Pancreas (tissue), 10 donors: ENCODE measurements around the gene DMRT3. TPM values are rescaled to one million over a fixed set of nuclear protein-coding genes. Genes with fewer than 3 reads are reported as not detected.

ENCODE experiments used
- ATAC-seq, 4 donors: fragments of 200-7000 bp; cut with Tn5 transposase; one replicate each; pipeline versions ENCODE4 v1.8.0 to v1.9.1; 2020; ENCODE audit warnings: mild to moderate bottlenecking in 4 of 4, moderate library complexity in 4 of 4
- DNase-seq, 6 donors: peaks; one replicate each; pipeline ENCODE4 v3.0.0-alpha.2; 2020
- FAIRE-seq: peaks from 2 replicates; lab custom pipeline; 2012; peaks lifted over from hg19 to GRCh38; lab: Jason Lieb, UNC
- H3K27ac ChIP-seq, 4 donors: fragments of 200-600 bp; sonication (generic); 1 replicate in 3 of 4; 2 replicates in 1 of 4; pipeline versions ENCODE4 v1.5.0 to v1.8.0; 2020
- H3K27me3 ChIP-seq, 4 donors: fragments of 200-600 bp; one replicate each; pipeline ENCODE4 v1.8.0; 2021
- H3K36me3 ChIP-seq, 3 donors: fragments of 200-600 bp; sonication (generic) in 1 of 3; one replicate each; pipeline versions ENCODE4 v1.5.0 to v1.8.0; 2020 to 2021
- H3K4me1 ChIP-seq, 3 donors: fragments of 200-600 bp; one replicate each; pipeline ENCODE4 v1.8.0; 2021
- H3K4me3 ChIP-seq, 4 donors: fragments of 200-600 bp; sonication (generic) in 2 of 4; one replicate each; pipeline versions ENCODE4 v1.5.0 to v1.8.0; 2020 to 2021
- H3K9me3 ChIP-seq, 4 donors: fragments of 200-600 bp; one replicate each; pipeline ENCODE4 v1.8.0; 2021
- CTCF ChIP-seq, 4 donors: fragments of 200-600 bp; sonication (generic) in 3 of 4; IDR thresholded peaks; one replicate each; pipeline versions ENCODE4 v1.5.0 to v1.8.0; 2021; ENCODE audit warnings: antibody characterized with exemption in 4 of 4
- WGBS, 2 donors: extraction: QIAGEN DNeasy Blood & Tissue Kit; methylation state at CpG; one replicate each; pipeline ENCODE4 v1.1.7; 2013; 5-methylcytosine and 5-hydroxymethylcytosine counted together
- intact Hi-C, 3 donors: fragments of 100-400 bp; cut with DNase I; formaldehyde crosslinking; loops; one replicate each; pipeline versions ENCODE4 v1.11.1 to v1.14.2; 2022
- polyA plus RNA-seq, 2 donors: library from polyadenylated mRNA; stranded (reverse); fragments of 200-250 nt; gene quantifications; one replicate each; pipeline ENCODE4 v1.2.3, GENCODE V29; 2013
- total RNA-seq, 6 donors: library from RNA; stranded (reverse); fragmentation: NEBNext Ultra II Directional in 4 of 6; extraction: Animal tissue kit (Norgen Biotek cat#: 25700) in 4 of 6; gene quantifications; one replicate each; pipeline versions ENCODE4 v1.2.1 to v1.2.4, GENCODE V29; 2021 to 2023
- donor health status: healthy with polysubstance abuse.
- donor health status: DM: no; HTN: no; CAD: no; lungs with moderate emphysema.
- donor health status: DM: no; HTN: no; CAD: no.
- donor health status: control.
- donor health status: control.
- donor health status: Bipolar disorder and iron deficiency.
- donor health status: DM: yes; HTN: yes; CAD: no.
- donor health status: DM: no; HTN: no; CAD: no.
- donor health status: DM: no; HTN: no; CAD: no.
- donor health status: DM: yes; HTN: yes; CAD: no.

Gene DMRT3
- total RNA-seq (not detected), polyA plus RNA-seq (not detected)

- Histone ChIP-seq H3K4me1 (peaks cover 0 to 18% (median 8%) of the 10 kb centered on the region in 3 donors), H3K36me3 (no peaks in the 10 kb centered on the region), H3K9me3 (no peaks in the 10 kb centered on the region), H3K27ac (no peak within 1 kb of the TSS), H3K27me3 (peaks cover 3 to 82% (median 19%) of the 10 kb centered on the region in 4 donors), H3K4me3 (peak within 1 kb of the TSS in 1 of 4 donors; percentile 34)
- ATAC-seq (peak in 2 of 4 donors; percentile 4 to 49), FAIRE-seq (no peak), DNase-seq (peak in 2 of 6 donors; percentile 62 to 64)
- WGBS, 2 donors: 1 to 2% methylated on average over 50 to 70 of the region's 70 CpGs
- TF ChIP-seq CTCF (IDR thresholded peaks at IDR 0.05): no peak
- intact Hi-C loops: no loop called here
These were observed at the start of gene DMRT3 for GRCh38 chr9:976258-976942. DMRT3 (plus strand) TSS chr9:976655; CDS start chr9:977002, 347 bp downstream.

GRCh38 chr9:926976-927375, 49.5 kb upstream of the DMRT3 start:
- TF ChIP-seq CTCF (IDR thresholded peaks at IDR 0.05): no peak
- H3K27ac ChIP-seq: no peak overlapping the region
- intact Hi-C loops: no loop called here
- FAIRE-seq (no peak), DNase-seq (no peak), ATAC-seq (no peak)
- H3K36me3 ChIP-seq: no peaks in the 10 kb centered on the region
- H3K27me3 ChIP-seq: peaks cover 0 to 6% (median 0%) of the 10 kb centered on the region in 4 donors
- 72 to 81% methylated on average over 8 of the region's 8 CpGs for WGBS, 2 donors
- no peak overlapping the region for H3K4me3 ChIP-seq
- H3K4me1 ChIP-seq: no peaks in the 10 kb centered on the region
- no peaks in the 10 kb centered on the region for H3K9me3 ChIP-seq

- WGBS, 2 donors: 43 to 60% methylated on average over 6 of the region's 6 CpGs
- no peak overlapping the region for H3K27ac ChIP-seq
- H3K36me3 ChIP-seq: no peaks in the 10 kb centered on the region
- peak in 2 of 4 donors; percentile 48 to 70 for ATAC-seq
- no peaks in the 10 kb centered on the region for H3K9me3 ChIP-seq
- no peak overlapping the region for H3K4me3 ChIP-seq
- no peak for FAIRE-seq
- H3K4me1 ChIP-seq: no peaks in the 10 kb centered on the region
- peak in 3 of 4 donors; percentile 15 to 37 (median 33) for TF ChIP-seq CTCF (IDR thresholded peaks at IDR 0.05)
- intact Hi-C loops: no loop called here
- DNase-seq: peak in 1 of 6 donors; percentile 15
- H3K27me3 ChIP-seq: peaks cover 0 to 6% (median 0%) of the 10 kb centered on the region in 4 donors
These were observed 48.0 kb upstream of the DMRT3 start for GRCh38 chr9:928363-929042.

- no peaks in the 10 kb centered on the region for H3K9me3 ChIP-seq
- no peak for FAIRE-seq
- no peaks in the 10 kb centered on the region for H3K36me3 ChIP-seq
- no peak overlapping the region for H3K4me3 ChIP-seq
- 80 to 83% methylated on average over 4 of the region's 4 CpGs for WGBS, 2 donors
- no peak for ATAC-seq
- no peak for TF ChIP-seq CTCF (IDR thresholded peaks at IDR 0.05)
- H3K4me1 ChIP-seq: no peaks in the 10 kb centered on the region
- no peak overlapping the region for H3K27ac ChIP-seq
- DNase-seq: no peak
- intact Hi-C loops: no loop called here
- H3K27me3 ChIP-seq: peaks cover 0 to 6% (median 0%) of the 10 kb centered on the region in 4 donors
These were observed 46.7 kb upstream of the DMRT3 start for GRCh38 chr9:929719-930118.
